SU-DHL-6 (cell line): ENCODE measurements around the gene STX8.

Experiments
- H2AFZ ChIP-seq: fragments of 200-600 bp; sonication (generic); 2 replicates; pipeline ENCODE4 v1.6.1; 2014; ENCODE audit warnings: low read depth, mild to moderate bottlenecking, moderate library complexity, mixed read lengths, antibody characterized with exemption, low read length; ENCODE audit not compliant: severe bottlenecking
- H3F3A ChIP-seq: fragments of 200-600 bp; shearing (Covaris generic); 2 replicates; pipeline ENCODE4 v1.6.0; 2016; ENCODE audit warnings: antibody characterized with exemption, mild to moderate bottlenecking; ENCODE audit not compliant: insufficient read depth
- H3K27ac ChIP-seq: fragments of 200-600 bp; sonication (generic); 2 replicates; pipeline ENCODE4 v1.5.1; 2016; ENCODE audit warnings: low read depth, mild to moderate bottlenecking, low read length, moderate library complexity, mixed read lengths
- H3K27me3 ChIP-seq: fragments of 200-600 bp; sonication (generic), shearing (Covaris generic); 2 replicates; pipeline ENCODE4 v1.6.0; 2014; ENCODE audit warnings: mild to moderate bottlenecking, low read length
- H3K36me3 ChIP-seq: fragments of 200-600 bp; sonication (generic); 2 replicates; pipeline ENCODE4 v1.6.1; 2014; ENCODE audit warnings: mild to moderate bottlenecking, low read length, mixed read lengths
- H3K4me2 ChIP-seq: fragments of 300-600, 200-600 bp; shearing (Covaris generic), sonication (generic); 2 replicates; pipeline ENCODE4 v1.6.0; 2014; ENCODE audit warnings: low read length, low read depth, mild to moderate bottlenecking; ENCODE audit not compliant: poor library complexity, severe bottlenecking
- H3K4me3 ChIP-seq: fragments of 200-600 bp; sonication (generic); 2 replicates; pipeline ENCODE4 v1.5.1; 2014; ENCODE audit warnings: antibody characterized with exemption, low read length, mild to moderate bottlenecking, mixed read lengths; ENCODE audit not compliant: insufficient read depth, poor library complexity, severe bottlenecking
- H3K79me2 ChIP-seq: fragments of 200-600 bp; sonication (generic); 2 replicates; pipeline ENCODE4 v1.6.1; 2014; ENCODE audit warnings: mild to moderate bottlenecking, low read length, moderate library complexity; ENCODE audit not compliant: insufficient read depth
- H3K9ac ChIP-seq: fragments of 200-600 bp; sonication (generic); 2 replicates; pipeline ENCODE4 v1.7.0; 2014; ENCODE audit warnings: mild to moderate bottlenecking, low read length
- H3K9me2 ChIP-seq: fragments of 200-600 bp; sonication (generic); replicated peaks from 2 replicates; pipeline ENCODE4 v1.6.1; 2014; ENCODE audit warnings: low read length; ENCODE audit not compliant: insufficient read depth
- H3K9me3 ChIP-seq: fragments of 200-600 bp; sonication (generic); 2 replicates; pipeline ENCODE4 v1.6.1; 2014; ENCODE audit warnings: low read length, mixed read lengths; ENCODE audit not compliant: insufficient read depth
- H4K20me1 ChIP-seq: fragments of 200-600 bp; sonication (generic); 2 replicates; pipeline ENCODE4 v1.6.1; 2014; ENCODE audit warnings: low read depth, mild to moderate bottlenecking, antibody characterized with exemption, low read length, moderate library complexity, mixed read lengths
- EZH2phosphoT487 ChIP-seq: fragments of 200-600 bp; sonication (generic), shearing (Covaris generic); conservative IDR thresholded peaks from 2 replicates; pipeline ENCODE4 v1.6.1; 2018; ENCODE audit warnings: mild to moderate bottlenecking, antibody characterized with exemption, low read length, moderate library complexity, mixed read lengths
- TF ChIP-seq, protein P1 (sequence below): fragments of 200-600 bp; sonication (generic); IDR thresholded peaks from one replicate; pipeline ENCODE4 v1.5.1; 2017; ENCODE audit warnings: antibody characterized with exemption, mild to moderate bottlenecking, low read length, moderate library complexity; ENCODE audit not compliant: insufficient read depth, poor library complexity, severe bottlenecking

The STX8 gene

DNA sequence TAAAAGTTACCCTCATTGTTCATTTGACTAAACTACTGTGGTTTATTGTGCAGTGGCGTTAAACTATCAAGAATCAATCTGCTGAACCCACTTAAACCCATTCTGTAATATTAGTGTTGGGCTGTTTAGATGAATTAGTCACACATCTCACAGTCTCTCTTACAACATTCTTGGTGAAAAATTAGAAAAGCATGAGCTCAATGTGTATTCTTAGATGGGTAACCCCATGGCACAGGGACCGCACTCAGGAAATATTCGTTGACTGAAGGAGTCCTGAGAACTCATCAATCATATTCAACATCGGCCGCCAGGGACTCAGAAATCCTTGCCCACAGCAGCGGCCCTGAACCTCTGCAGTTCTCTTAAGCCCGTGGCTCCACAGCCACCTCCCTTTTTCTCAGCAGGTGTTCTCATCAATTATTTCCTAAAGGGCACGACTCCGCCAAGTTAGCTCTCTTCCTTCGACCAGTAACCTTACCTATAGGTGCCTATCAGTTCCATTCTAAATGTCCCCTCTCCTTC, 155.6 kb downstream of the STX8 start:
- Histone ChIP-seq H3K36me3 (no peaks in the 10 kb centered on the region), H3K9ac (no peak overlapping the region), H3K79me2 (no peaks in the 10 kb centered on the region), H4K20me1 (no peaks in the 10 kb centered on the region), H3K9me2 (no peaks in the 10 kb centered on the region), H3F3A (no peaks in the 10 kb centered on the region), H2AFZ (no peak overlapping the region), H3K4me2 (no peak overlapping the region), H3K4me3 (no peak overlapping the region), H3K9me3 (no peaks in the 10 kb centered on the region), H3K27me3 (no peaks in the 10 kb centered on the region), H3K27ac (no peak overlapping the region)
- no peak for TF ChIP-seq EZH2phosphoT487
- TF ChIP-seq, protein P1, sequence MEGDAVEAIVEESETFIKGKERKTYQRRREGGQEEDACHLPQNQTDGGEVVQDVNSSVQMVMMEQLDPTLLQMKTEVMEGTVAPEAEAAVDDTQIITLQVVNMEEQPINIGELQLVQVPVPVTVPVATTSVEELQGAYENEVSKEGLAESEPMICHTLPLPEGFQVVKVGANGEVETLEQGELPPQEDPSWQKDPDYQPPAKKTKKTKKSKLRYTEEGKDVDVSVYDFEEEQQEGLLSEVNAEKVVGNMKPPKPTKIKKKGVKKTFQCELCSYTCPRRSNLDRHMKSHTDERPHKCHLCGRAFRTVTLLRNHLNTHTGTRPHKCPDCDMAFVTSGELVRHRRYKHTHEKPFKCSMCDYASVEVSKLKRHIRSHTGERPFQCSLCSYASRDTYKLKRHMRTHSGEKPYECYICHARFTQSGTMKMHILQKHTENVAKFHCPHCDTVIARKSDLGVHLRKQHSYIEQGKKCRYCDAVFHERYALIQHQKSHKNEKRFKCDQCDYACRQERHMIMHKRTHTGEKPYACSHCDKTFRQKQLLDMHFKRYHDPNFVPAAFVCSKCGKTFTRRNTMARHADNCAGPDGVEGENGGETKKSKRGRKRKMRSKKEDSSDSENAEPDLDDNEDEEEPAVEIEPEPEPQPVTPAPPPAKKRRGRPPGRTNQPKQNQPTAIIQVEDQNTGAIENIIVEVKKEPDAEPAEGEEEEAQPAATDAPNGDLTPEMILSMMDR, result no peak

DNA sequence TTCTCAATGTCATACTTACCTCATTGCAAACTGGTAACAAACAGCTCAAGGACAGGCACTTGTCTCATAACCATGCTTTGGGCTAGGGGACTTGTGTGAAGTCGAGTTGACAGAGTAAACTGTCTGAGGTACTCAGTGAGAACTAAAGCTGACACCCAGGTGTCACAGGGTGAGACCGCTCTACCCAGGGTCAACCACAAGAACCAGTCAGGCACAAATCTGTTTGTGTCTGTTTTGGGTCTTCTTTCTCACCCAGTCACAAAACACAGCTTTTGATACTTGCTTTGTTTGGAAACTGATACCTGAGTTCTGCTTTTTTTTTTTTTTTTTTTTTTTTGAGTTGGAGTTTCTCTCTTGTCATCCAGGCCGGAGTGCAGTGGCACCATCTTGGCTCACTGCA, 161.1 kb downstream of the STX8 start:
- 0 out of 2 replicates have a peak overlapping the region, but pooled peaks have one; percentile 9 for H3K27ac ChIP-seq
- H3K79me2 ChIP-seq, result no peaks in the 10 kb centered on the region
- no peaks in the 10 kb centered on the region for H3K9me3 ChIP-seq
- H3K4me3 ChIP-seq, result no peak overlapping the region
- no peaks in the 10 kb centered on the region for H3K9me2 ChIP-seq
- no peaks in the 10 kb centered on the region for H3K36me3 ChIP-seq
- H4K20me1 ChIP-seq, result no peaks in the 10 kb centered on the region
- H3K9ac ChIP-seq, result no peak overlapping the region
- no peak overlapping the region for H2AFZ ChIP-seq
- H3F3A ChIP-seq, result no peaks in the 10 kb centered on the region
- no peak for TF ChIP-seq EZH2phosphoT487
- TF ChIP-seq, protein P1, result no peak
- no peaks in the 10 kb centered on the region for H3K27me3 ChIP-seq
- no peak overlapping the region for H3K4me2 ChIP-seq

DNA sequence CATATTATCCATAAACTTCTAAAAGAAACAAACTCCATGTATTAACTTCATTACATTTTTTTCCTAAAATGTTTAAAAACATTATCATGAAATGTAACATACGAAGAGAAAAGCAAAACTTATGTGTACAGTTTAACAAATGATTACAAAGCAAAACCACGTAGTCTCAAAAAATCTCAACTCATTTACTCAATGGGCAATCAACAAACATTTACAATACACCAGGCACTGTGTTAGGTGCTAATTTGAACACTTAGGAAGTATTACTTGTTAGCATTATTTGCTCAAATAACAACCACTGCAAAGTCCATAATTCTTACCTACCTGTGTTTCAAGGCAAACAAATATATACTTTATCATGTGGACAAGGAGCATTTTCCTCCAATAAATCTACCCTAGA, 164.9 kb downstream of the STX8 start:
- H2AFZ ChIP-seq, result no peak overlapping the region
- no peak for TF ChIP-seq EZH2phosphoT487
- TF ChIP-seq, protein P1, result no peak
- no peaks in the 10 kb centered on the region for H3K27me3 ChIP-seq
- H3K79me2 ChIP-seq, result no peaks in the 10 kb centered on the region
- H3K36me3 ChIP-seq, result no peaks in the 10 kb centered on the region
- no peaks in the 10 kb centered on the region for H3F3A ChIP-seq
- H3K4me2 ChIP-seq, result no peak overlapping the region
- H3K4me3 ChIP-seq, result no peak overlapping the region
- no peaks in the 10 kb centered on the region for H4K20me1 ChIP-seq
- H3K9me3 ChIP-seq, result no peaks in the 10 kb centered on the region
- H3K27ac ChIP-seq, result no peak overlapping the region
- no peak overlapping the region for H3K9ac ChIP-seq
- no peaks in the 10 kb centered on the region for H3K9me2 ChIP-seq
